Thoracic aorta (tissue), 2 donors: ENCODE data around the gene DCAF12. TPM values are rescaled to one million over a fixed set of nuclear protein-coding genes. Genes with fewer than 3 reads are reported as not detected.

Source experiments
- ATAC-seq: fragments of 150-250 bp; one replicate; pipeline ENCODE4 v1.8.0; 2017; ENCODE audit warnings: low read depth; ENCODE audit not compliant: insufficient number of reproducible peaks, low FRiP score
- DNase-seq: peaks from one replicate; pipeline ENCODE4 v3.0.0-alpha.2; 2020; ENCODE audit warnings: low spot score
- H3K27ac ChIP-seq, 2 donors: fragments of 200-600 bp; sonication (generic); 1 replicate in 1 of 2; 2 replicates in 1 of 2; pipeline ENCODE4 v1.5.1; 2016; ENCODE audit warnings: mild to moderate bottlenecking in 2 of 2, moderate library complexity in 2 of 2
- H3K27me3 ChIP-seq: fragments of 200-600 bp; sonication (generic); replicated peaks from 2 replicates; pipeline ENCODE4 v1.6.0; 2016; ENCODE audit warnings: mild to moderate bottlenecking; ENCODE audit not compliant: insufficient read depth
- H3K36me3 ChIP-seq: fragments of 200-600 bp; sonication (generic); one replicate; pipeline ENCODE4 v1.5.1; 2016
- H3K4me1 ChIP-seq, 2 donors: fragments of 200-600 bp; sonication (generic); 1 replicate in 1 of 2; 2 replicates in 1 of 2; pipeline versions ENCODE4 v1.5.1 to v1.6.0; 2016; ENCODE audit warnings: low read depth in 2 of 2, mild to moderate bottlenecking in 1 of 2; ENCODE audit not compliant: control insufficient read depth in 1 of 2
- H3K4me3 ChIP-seq: fragments of 200-600 bp; sonication (generic); 2 replicates; pipeline ENCODE4 v1.5.1; 2016; ENCODE audit warnings: mild to moderate bottlenecking
- H3K9me3 ChIP-seq: fragments of 200-600 bp; sonication (generic); 2 replicates; pipeline ENCODE4 v1.5.1; 2016
- CTCF ChIP-seq: fragments of 200-600 bp; sonication (generic); IDR thresholded peaks from one replicate; pipeline ENCODE4 v1.5.1; 2019; ENCODE audit warnings: antibody characterized with exemption
- total RNA-seq, 2 donors: library from RNA; depleted of rRNA; stranded (reverse); fragments of >200 nt; gene quantifications; one replicate each; pipeline versions ENCODE4 v1.1.0 to v1.2.3, GENCODE V29; 2016

The DCAF12 gene
- total RNA-seq, 2 donors from 2014 or later = 14.9 to 31.4 TPM

- Histone ChIP-seq H3K27ac (no peak overlapping the region), H3K4me3 (no peak overlapping the region), H3K4me1 (no peaks in the 10 kb centered on the region), H3K36me3 (no peaks in the 10 kb centered on the region), H3K27me3 (no peaks in the 10 kb centered on the region), H3K9me3 (no peaks in the 10 kb centered on the region)
- no peak for DNase-seq
- no peak for ATAC-seq
- TF ChIP-seq CTCF = no peak
These were observed 27.6 kb upstream of the DCAF12 start for GRCh38 chr9:34154057-34154456.

DNA sequence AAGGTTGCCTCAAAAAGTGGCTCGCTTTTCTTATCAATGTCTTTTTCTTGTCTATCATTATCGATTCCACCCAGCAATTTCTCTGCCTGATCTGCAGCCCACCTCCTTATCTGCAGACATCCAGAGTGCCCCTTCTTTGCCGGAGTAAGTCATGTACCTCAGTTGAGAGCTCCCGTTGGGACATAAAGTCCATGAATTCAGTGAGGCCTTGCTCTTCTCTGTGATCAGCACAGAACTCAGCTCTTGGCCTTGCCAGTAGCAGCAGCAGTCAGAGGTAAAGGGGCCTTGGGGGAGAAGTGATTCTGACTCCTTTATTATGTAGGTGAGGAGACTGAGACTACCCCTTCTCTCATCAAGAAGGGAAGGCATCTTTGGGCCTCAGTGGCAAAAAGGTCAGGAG lies 24.9 kb upstream of the DCAF12 start:
- Histone ChIP-seq H3K4me1 (no peaks in the 10 kb centered on the region), H3K9me3 (no peaks in the 10 kb centered on the region), H3K27me3 (no peaks in the 10 kb centered on the region), H3K27ac (no peak overlapping the region), H3K36me3 (no peaks in the 10 kb centered on the region), H3K4me3 (no peak overlapping the region)
- DNase-seq (no peak), ATAC-seq (no peak)
- no peak for TF ChIP-seq CTCF

- no peak overlapping the region for H3K27ac ChIP-seq
- H3K36me3 ChIP-seq = no peaks in the 10 kb centered on the region
- no peaks in the 10 kb centered on the region for H3K27me3 ChIP-seq
- no peak overlapping the region for H3K4me3 ChIP-seq
- ATAC-seq (no peak), DNase-seq (no peak)
- peaks cover 2 to 4% of the 10 kb centered on the region in 2 donors for H3K4me1 ChIP-seq
- H3K9me3 ChIP-seq = no peaks in the 10 kb centered on the region
- no peak for TF ChIP-seq CTCF
These were observed 18.7 kb upstream of the DCAF12 start for GRCh38 chr9:34145165-34145564.

DNA sequence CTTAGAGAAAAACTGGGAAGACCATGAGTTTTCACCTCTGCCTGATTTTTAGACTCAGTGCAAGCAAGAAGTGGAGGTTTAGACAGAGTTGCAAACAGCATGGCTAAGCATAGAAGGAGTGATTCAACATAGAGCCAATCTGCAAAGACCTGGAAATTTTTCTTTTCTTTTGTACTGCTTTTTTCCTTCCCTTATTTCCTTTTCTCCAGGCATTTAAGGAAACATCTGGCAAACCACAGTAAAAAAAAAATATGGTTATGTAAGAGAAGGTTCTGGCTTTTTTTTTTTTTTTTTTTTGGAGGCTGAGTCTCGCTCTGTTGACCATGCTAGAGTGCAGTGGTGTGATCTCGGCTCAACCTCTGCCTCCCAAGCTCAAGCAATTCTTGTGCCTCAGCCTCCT lies 16.6 kb upstream of the DCAF12 start:
- Histone ChIP-seq H3K27ac (no peak overlapping the region), H3K4me1 (peaks cover 6 to 9% of the 10 kb centered on the region in 2 donors), H3K9me3 (no peaks in the 10 kb centered on the region), H3K36me3 (no peaks in the 10 kb centered on the region), H3K27me3 (no peaks in the 10 kb centered on the region), H3K4me3 (no peak overlapping the region)
- ATAC-seq = no peak
- DNase-seq = no peak
- no peak for TF ChIP-seq CTCF

DNA sequence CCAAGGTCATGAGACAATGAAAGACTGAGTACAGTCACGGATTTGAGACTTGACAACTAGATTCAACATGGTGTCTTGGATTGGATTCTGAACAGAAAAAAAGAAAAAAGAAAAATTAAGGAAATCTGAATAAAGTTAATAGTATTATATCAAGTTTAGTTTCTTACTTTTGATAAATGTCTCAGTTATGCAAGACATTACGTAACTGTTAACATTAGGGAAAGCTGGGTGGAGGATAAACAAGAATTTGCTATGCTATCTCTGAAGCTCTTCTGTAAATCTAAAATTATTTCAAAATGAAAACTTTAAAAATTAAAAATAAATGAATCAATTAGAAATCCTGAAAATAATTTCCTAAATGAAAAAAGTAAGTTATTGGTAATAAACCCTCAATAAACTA lies 14.4 kb upstream of the DCAF12 start:
- DNase-seq (no peak), ATAC-seq (no peak)
- no peak overlapping the region for H3K4me3 ChIP-seq
- H3K27ac ChIP-seq = no peak overlapping the region
- H3K4me1 ChIP-seq = peaks cover 6 to 9% of the 10 kb centered on the region in 2 donors
- TF ChIP-seq CTCF = no peak
- no peaks in the 10 kb centered on the region for H3K27me3 ChIP-seq
- H3K9me3 ChIP-seq = no peaks in the 10 kb centered on the region
- H3K36me3 ChIP-seq = no peaks in the 10 kb centered on the region
